ENCODE results near the gene ASAP3. TPM values are rescaled to one million over a fixed set of nuclear protein-coding genes. Genes with fewer than 3 reads are reported as not detected.
"Not testable (repeated sequence)": the region's sequence is repeated elsewhere in the genome, so short reads cannot be mapped to it uniquely, and the experiment has no call there.

Gene ASAP3
- total RNA-seq, 1 donor from 2014 or later, result 96.6 TPM

DNA sequence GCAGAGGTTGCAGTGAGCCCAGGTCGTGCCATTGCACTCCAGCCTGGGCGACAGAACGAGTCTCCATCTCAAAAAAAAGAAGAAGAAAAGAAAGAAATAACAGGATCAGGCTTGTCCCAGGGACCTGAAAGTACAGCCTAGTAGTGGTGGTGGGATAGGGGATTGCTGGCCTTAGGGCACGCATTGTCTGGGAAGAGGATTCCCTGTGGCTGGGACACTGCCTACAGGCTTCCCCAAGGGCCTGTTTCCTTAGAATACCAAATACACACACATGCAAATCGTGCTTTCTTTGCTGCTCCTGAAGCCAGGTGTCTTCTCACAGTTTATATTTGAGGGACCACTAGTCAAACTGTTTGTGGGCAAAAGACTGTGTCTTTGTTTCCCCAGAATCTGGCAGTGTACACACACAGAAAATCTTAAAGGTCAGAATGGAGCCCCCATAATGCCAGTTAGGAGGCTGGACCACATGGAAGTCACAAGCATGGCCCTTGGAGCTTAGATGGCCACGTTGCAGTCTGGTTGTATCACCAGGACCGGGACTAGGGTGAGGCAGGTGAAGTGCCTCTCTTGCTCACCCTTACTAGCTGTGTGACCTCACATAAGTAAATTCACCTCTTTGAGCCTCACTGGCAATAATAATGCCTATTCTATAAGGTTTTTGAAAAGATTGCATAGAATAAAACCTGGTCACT is 12.7 kb upstream of the ASAP3 start:
- H3K27ac Mint-ChIP-seq, result no peak overlapping the region
- no peak for DNase-seq (ENCODE audit: low spot score in 2 of 2, unreplicated experiment in 2 of 2)
- no peak for TF ChIP-seq CTCF (IDR thresholded peaks at IDR 0.05; ENCODE audit: unreplicated experiment)
- no peaks in the 10 kb centered on the region for H3K36me3 Mint-ChIP-seq
- no peaks in the 10 kb centered on the region for H3K9me3 Mint-ChIP-seq
- H3K27me3 Mint-ChIP-seq (ENCODE audit: low read depth), result no peaks in the 10 kb centered on the region
- no peaks in the 10 kb centered on the region for H3K4me1 Mint-ChIP-seq
- H3K4me3 Mint-ChIP-seq, result no peak overlapping the region

DNA sequence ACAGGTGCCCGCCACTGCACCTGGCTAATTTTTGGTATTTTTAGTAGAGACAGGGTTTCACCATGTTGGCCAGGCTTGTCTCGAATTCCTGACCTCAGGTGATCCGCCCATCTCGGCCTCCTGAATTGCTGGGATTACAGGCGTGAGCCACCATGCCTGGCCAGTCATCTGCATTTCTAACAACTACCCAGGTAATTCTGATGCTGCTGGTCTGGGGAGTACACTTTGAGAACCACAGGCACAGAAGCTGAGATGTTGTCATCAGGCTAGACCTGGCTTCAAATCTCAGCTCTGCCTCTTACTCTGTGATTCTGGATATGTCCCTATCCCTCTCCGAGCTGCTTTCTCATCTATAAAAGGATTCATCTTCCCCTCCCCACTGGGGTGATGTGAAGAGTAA is 10.9 kb upstream of the ASAP3 start:
- H3K9me3 Mint-ChIP-seq, result not testable (repeated sequence)

DNA sequence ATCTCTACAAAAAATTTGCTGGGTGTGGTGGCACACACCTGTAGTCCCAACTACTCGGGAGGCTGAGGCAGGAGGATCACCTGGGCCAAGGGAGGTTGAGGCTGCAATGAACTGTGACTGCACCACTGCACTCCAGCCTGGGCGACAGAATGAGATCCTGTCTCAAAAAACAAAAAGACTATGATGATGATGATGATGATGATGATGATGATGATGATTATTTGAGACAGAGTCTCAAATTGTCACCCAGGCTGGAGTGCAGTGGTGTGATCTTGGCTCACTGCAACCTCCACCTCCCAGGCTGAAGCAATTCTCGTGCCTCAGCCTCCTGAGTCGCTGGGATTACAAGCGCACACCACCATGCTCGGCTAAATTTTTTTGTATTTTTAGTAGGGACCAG is 8.8 kb upstream of the ASAP3 start:
- H3K4me1 Mint-ChIP-seq; DNase-seq (ENCODE audit: low spot score in 2 of 2, unreplicated experiment in 2 of 2); H3K27me3 Mint-ChIP-seq (ENCODE audit: low read depth); H3K27ac Mint-ChIP-seq; H3K36me3 Mint-ChIP-seq; H3K9me3 Mint-ChIP-seq; H3K4me3 Mint-ChIP-seq: not testable (repeated sequence)

More for the DNA sequence above, 10.9 kb upstream of the ASAP3 start:
- H3K4me3 Mint-ChIP-seq; DNase-seq (ENCODE audit: low spot score in 2 of 2, unreplicated experiment in 2 of 2); H3K27ac Mint-ChIP-seq; H3K36me3 Mint-ChIP-seq; H3K27me3 Mint-ChIP-seq (ENCODE audit: low read depth); H3K4me1 Mint-ChIP-seq: not testable (repeated sequence)

- H3K4me1 Mint-ChIP-seq, result no peaks in the 10 kb centered on the region
- no peak overlapping the region for H3K4me3 Mint-ChIP-seq
- H3K9me3 Mint-ChIP-seq, result no peaks in the 10 kb centered on the region
- no peak for TF ChIP-seq CTCF (IDR thresholded peaks at IDR 0.05; ENCODE audit: unreplicated experiment)
- no peak overlapping the region for H3K27ac Mint-ChIP-seq
- H3K27me3 Mint-ChIP-seq (ENCODE audit: low read depth), result peaks cover 8% of the 10 kb centered on the region
- no peak for DNase-seq (ENCODE audit: low spot score in 2 of 2, unreplicated experiment in 2 of 2)
- H3K36me3 Mint-ChIP-seq, result no peaks in the 10 kb centered on the region
Measured at GRCh38 chr1:23492132-23492720, 8.2 kb upstream of the ASAP3 start.

- Mint-ChIP-seq H3K9me3 (no peaks in the 10 kb centered on the region), H3K27me3 (ENCODE audit: low read depth) (peaks cover 8% of the 10 kb centered on the region), H3K4me1 (peaks cover 1% of the 10 kb centered on the region), H3K36me3 (no peaks in the 10 kb centered on the region), H3K27ac (no peak overlapping the region), H3K4me3 (no peak overlapping the region)
- TF ChIP-seq CTCF (IDR thresholded peaks at IDR 0.05; ENCODE audit: unreplicated experiment), result no peak
- no peak for DNase-seq (ENCODE audit: low spot score in 2 of 2, unreplicated experiment in 2 of 2)
Measured at GRCh38 chr1:23489842-23490241, 5.9 kb upstream of the ASAP3 start.

- Mint-ChIP-seq H3K27ac (peak overlapping the region; percentile 90), H3K36me3 (no peaks in the 10 kb centered on the region), H3K27me3 (ENCODE audit: low read depth) (no peaks in the 10 kb centered on the region), H3K4me3 (peak overlapping the region; percentile 77), H3K4me1 (peaks cover 26% of the 10 kb centered on the region), H3K9me3 (no peaks in the 10 kb centered on the region)
- TF ChIP-seq CTCF (IDR thresholded peaks at IDR 0.05; ENCODE audit: unreplicated experiment), result no peak
- no peak for DNase-seq (ENCODE audit: low spot score in 2 of 2, unreplicated experiment in 2 of 2)
Measured at GRCh38 chr1:23485002-23485332, 988 bp upstream of the ASAP3 start.
